HS-5 (cell line): Measurements from ENCODE around the gene FHL1.

Experiments
- DNase-seq: peaks from one replicate; pipeline ENCODE4 v3.0.0-alpha.2; 2012; ENCODE audit warnings: low read depth

Gene FHL1

GRCh38 chrX:136185401-136186022 is 38.2 kb downstream of the FHL1 start:
- DNase-seq, result no peak

- no peak for DNase-seq
Measured at GRCh38 chrX:136186023-136186413, 38.7 kb downstream of the FHL1 start.

- no peak for DNase-seq
Measured at GRCh38 chrX:136189222-136189621, 41.9 kb downstream of the FHL1 start.

- no peak for DNase-seq
Measured at GRCh38 chrX:136190038-136190713, 42.8 kb downstream of the FHL1 start.

GRCh38 chrX:136191171-136191570 is 43.8 kb downstream of the FHL1 start:
- DNase-seq, result no peak

- DNase-seq, result no peak
Measured at GRCh38 chrX:136192135-136192534, 44.8 kb downstream of the FHL1 start.

GRCh38 chrX:136192839-136193414 is 45.6 kb downstream of the FHL1 start:
- no peak for DNase-seq

- no peak for DNase-seq
Measured at GRCh38 chrX:136193771-136194170, 46.4 kb downstream of the FHL1 start.

- no peak for DNase-seq
Measured at GRCh38 chrX:136194536-136194935, 47.2 kb downstream of the FHL1 start.

GRCh38 chrX:136195247-136195646 is 47.9 kb downstream of the FHL1 start:
- no peak for DNase-seq

- no peak for DNase-seq
Measured at GRCh38 chrX:136196691-136197155, 49.4 kb downstream of the FHL1 start.

GRCh38 chrX:136198010-136198409 is 50.7 kb downstream of the FHL1 start:
- no peak for DNase-seq

GRCh38 chrX:136198678-136199243 is 51.4 kb downstream of the FHL1 start:
- no peak for DNase-seq

- no peak for DNase-seq
Measured at GRCh38 chrX:136199365-136199764, 52.0 kb downstream of the FHL1 start.

GRCh38 chrX:136200466-136200865 is 53.1 kb downstream of the FHL1 start:
- DNase-seq, result no peak

GRCh38 chrX:136201601-136202000 is 54.3 kb downstream of the FHL1 start:
- no peak for DNase-seq

GRCh38 chrX:136202889-136203288 is 55.6 kb downstream of the FHL1 start:
- DNase-seq, result no peak

- DNase-seq, result no peak
Measured at GRCh38 chrX:136203438-136203837, 56.1 kb downstream of the FHL1 start.

- no peak for DNase-seq
Measured at GRCh38 chrX:136203951-136204350, 56.6 kb downstream of the FHL1 start.

GRCh38 chrX:136204571-136204970 is 57.2 kb downstream of the FHL1 start:
- DNase-seq, result no peak

GRCh38 chrX:136205882-136206380 is 58.6 kb downstream of the FHL1 start:
- DNase-seq, result no peak

- no peak for DNase-seq
Measured at GRCh38 chrX:136206916-136207315, 59.6 kb downstream of the FHL1 start.

GRCh38 chrX:136207546-136207945 is 60.2 kb downstream of the FHL1 start:
- no peak for DNase-seq
